SK-N-SH treated with all-trans-retinoic acid at 6 μM for 48 hours (cell line): ENCODE results near the gene SMIM30.
A peak's percentile ranks its signal among the peaks of the same experiment; 100 is the strongest.

Experiments
- ATAC-seq: fragments of 200-7000 bp; cut with Tn5 transposase; 3 replicates; pipeline ENCODE4 v1.9.1; 2020; ENCODE audit warnings: mild to moderate bottlenecking, moderate library complexity
- ARNTL ChIP-seq: fragments of 450-650 bp; formaldehyde crosslinking; IDR thresholded peaks from 2 replicates; pipeline ENCODE4 v1.5.0; 2020; ENCODE audit warnings: low read depth, mild to moderate bottlenecking, moderate library complexity, borderline replicate concordance
- BACH2 ChIP-seq: fragments of 250-450 bp; sonication (Bioruptor Pico); IDR thresholded peaks from 2 replicates; pipeline ENCODE4 v1.9.0; 2021; ENCODE audit warnings: mild to moderate bottlenecking, borderline replicate concordance
- CSDC2 ChIP-seq: fragments of 250-450 bp; sonication (Bioruptor Pico); IDR thresholded peaks from 2 replicates; pipeline ENCODE4 v1.5.0; 2020; ENCODE audit warnings: mild to moderate bottlenecking, moderate library complexity
- ESRRG ChIP-seq: fragments of 250-450 bp; sonication (Bioruptor Pico); IDR thresholded peaks from 2 replicates; pipeline ENCODE4 v1.6.1; 2021; ENCODE audit warnings: mild to moderate bottlenecking
- GLIS3 ChIP-seq: fragments of 250-450 bp; sonication (Bioruptor Pico); IDR thresholded peaks from 2 replicates; pipeline ENCODE4 v1.5.0; 2020; ENCODE audit warnings: mild to moderate bottlenecking, moderate library complexity
- ISL1 ChIP-seq: fragments of 250-450 bp; sonication (Bioruptor Pico); IDR thresholded peaks from 2 replicates; pipeline ENCODE4 v2.1.2; 2022; ENCODE audit warnings: mild to moderate bottlenecking, moderate library complexity
- OSR1 ChIP-seq: fragments of 250-450 bp; sonication (Bioruptor Pico); IDR thresholded peaks from 2 replicates; pipeline ENCODE4 v1.8.0; 2022; ENCODE audit warnings: moderate library complexity, mild to moderate bottlenecking, inconsistent platforms
- PPARA ChIP-seq: fragments of 250-450 bp; sonication (Bioruptor Pico); IDR thresholded peaks from 2 replicates; pipeline ENCODE4 v1.5.0; 2020; ENCODE audit warnings: mild to moderate bottlenecking, borderline replicate concordance
- RARB ChIP-seq: fragments of 250-450 bp; sonication (Bioruptor Pico); IDR thresholded peaks from 2 replicates; pipeline ENCODE4 v1.8.0; 2021; ENCODE audit warnings: mild to moderate bottlenecking, moderate library complexity
- SNAI2 ChIP-seq: fragments of 250-450 bp; sonication (Bioruptor Pico); IDR thresholded peaks from 2 replicates; pipeline ENCODE4 v1.5.0; 2020; ENCODE audit warnings: mild to moderate bottlenecking, moderate library complexity
- TOX ChIP-seq: fragments of 250-450 bp; sonication (Bioruptor Pico); IDR thresholded peaks from 2 replicates; pipeline ENCODE4 v1.8.0; 2021; ENCODE audit warnings: mild to moderate bottlenecking, moderate library complexity, borderline replicate concordance
- ZC3H10 ChIP-seq: fragments of 250-450 bp; sonication (Bioruptor Pico); IDR thresholded peaks from 2 replicates; pipeline ENCODE4 v1.5.1; 2021; ENCODE audit warnings: mild to moderate bottlenecking, moderate library complexity
- ZFP3 ChIP-seq: fragments of 250-450 bp; sonication (Bioruptor Pico); IDR thresholded peaks from 2 replicates; pipeline ENCODE4 v1.5.0; 2020; ENCODE audit warnings: mild to moderate bottlenecking, moderate library complexity
- ZFP30 ChIP-seq: fragments of 450-650 bp; formaldehyde crosslinking; IDR thresholded peaks from 2 replicates; pipeline ENCODE4 v1.5.0; 2022; ENCODE audit warnings: mild to moderate bottlenecking, moderate library complexity
- ZNF565 ChIP-seq: fragments of 450-650 bp; formaldehyde crosslinking; conservative IDR thresholded peaks from 2 replicates; pipeline ENCODE4 v1.5.0; 2020; ENCODE audit warnings: low read depth, mild to moderate bottlenecking, moderate library complexity
- ZNF70 ChIP-seq: fragments of 450-650 bp; formaldehyde crosslinking; IDR thresholded peaks from 2 replicates; pipeline ENCODE4 v1.5.0; 2020; ENCODE audit warnings: mild to moderate bottlenecking, moderate library complexity
- ZNF8 ChIP-seq: fragments of 450-650 bp; formaldehyde crosslinking; IDR thresholded peaks from 2 replicates; pipeline ENCODE4 v1.5.0; 2020; ENCODE audit warnings: mild to moderate bottlenecking, moderate library complexity
- TF ChIP-seq, protein P1 (sequence below): fragments of 250-450 bp; sonication (Bioruptor Pico); IDR thresholded peaks from 2 replicates; pipeline ENCODE4 v1.5.1; 2021; ENCODE audit warnings: mild to moderate bottlenecking, moderate library complexity
- TF ChIP-seq, protein P2 (sequence below): fragments of 250-450 bp; sonication (Bioruptor Pico); IDR thresholded peaks from 2 replicates; pipeline ENCODE4 v1.8.0; 2021; ENCODE audit warnings: low read depth, mild to moderate bottlenecking, moderate library complexity, borderline replicate concordance
- TF ChIP-seq, protein P3 (sequence below): fragments of 250-450 bp; sonication (Bioruptor Pico); IDR thresholded peaks from 2 replicates; pipeline ENCODE4 v1.5.1; 2020; ENCODE audit warnings: low read depth, mild to moderate bottlenecking, moderate library complexity

SMIM30 gene

DNA sequence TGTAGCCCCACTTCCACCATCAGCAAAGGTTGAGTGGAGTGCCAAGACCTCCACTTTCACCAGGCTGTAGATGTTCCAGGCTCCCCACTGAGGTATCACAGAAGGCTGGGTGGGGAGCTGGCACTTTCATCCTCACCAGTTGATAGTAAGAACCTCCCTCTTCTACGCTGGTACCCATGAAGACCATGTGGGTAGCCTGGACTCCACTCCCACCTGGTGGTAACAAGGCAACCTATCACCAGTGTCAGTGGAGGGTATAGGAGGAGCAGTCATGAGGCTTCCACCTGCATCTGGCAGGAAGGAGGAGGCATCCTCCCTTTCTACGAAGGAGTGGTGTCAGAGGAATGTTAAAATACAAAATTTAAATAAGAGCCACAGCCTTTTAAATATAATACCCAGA is 4.4 kb downstream of the SMIM30 start:
- ATAC-seq = peak; percentile 14; the same call in 1 of the 3 replicates
- TF ChIP-seq ZNF8 = no peak
- TF ChIP-seq, protein P1, sequence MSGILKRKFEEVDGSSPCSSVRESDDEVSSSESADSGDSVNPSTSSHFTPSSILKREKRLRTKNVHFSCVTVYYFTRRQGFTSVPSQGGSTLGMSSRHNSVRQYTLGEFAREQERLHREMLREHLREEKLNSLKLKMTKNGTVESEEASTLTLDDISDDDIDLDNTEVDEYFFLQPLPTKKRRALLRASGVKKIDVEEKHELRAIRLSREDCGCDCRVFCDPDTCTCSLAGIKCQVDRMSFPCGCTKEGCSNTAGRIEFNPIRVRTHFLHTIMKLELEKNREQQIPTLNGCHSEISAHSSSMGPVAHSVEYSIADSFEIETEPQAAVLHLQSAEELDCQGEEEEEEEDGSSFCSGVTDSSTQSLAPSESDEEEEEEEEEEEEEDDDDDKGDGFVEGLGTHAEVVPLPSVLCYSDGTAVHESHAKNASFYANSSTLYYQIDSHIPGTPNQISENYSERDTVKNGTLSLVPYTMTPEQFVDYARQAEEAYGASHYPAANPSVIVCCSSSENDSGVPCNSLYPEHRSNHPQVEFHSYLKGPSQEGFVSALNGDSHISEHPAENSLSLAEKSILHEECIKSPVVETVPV (CRISPR knock-in tag) = no peak
- no peak for TF ChIP-seq ARNTL
- no peak for TF ChIP-seq GLIS3
- no peak for TF ChIP-seq CSDC2 (CRISPR knock-in tag)
- TF ChIP-seq OSR1 = no peak
- TF ChIP-seq ZFP3 (CRISPR knock-in tag) = no peak
- no peak for TF ChIP-seq ZFP30 (CRISPR knock-in tag)

DNA sequence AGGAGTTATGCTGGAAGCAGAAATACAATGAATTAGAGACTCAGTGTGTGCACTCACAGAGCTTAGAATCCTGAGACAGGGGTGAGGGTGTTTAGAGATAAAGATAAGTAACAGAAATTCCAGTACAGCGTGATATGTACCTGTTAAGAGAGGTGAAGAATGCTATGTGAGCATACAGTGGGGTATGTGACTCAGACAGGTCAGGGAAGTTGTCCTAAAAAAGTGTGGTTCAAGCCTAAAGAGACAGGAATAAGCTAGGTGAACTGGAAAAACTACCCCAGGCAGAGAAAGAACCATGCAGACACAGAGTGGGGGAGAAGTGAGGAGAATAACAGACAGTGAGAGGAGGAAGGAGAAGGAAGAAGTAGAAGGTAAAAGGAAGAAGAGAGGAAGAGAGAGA is 8.6 kb downstream of the SMIM30 start:
- ATAC-seq = no peak
- TF ChIP-seq, protein P2, sequence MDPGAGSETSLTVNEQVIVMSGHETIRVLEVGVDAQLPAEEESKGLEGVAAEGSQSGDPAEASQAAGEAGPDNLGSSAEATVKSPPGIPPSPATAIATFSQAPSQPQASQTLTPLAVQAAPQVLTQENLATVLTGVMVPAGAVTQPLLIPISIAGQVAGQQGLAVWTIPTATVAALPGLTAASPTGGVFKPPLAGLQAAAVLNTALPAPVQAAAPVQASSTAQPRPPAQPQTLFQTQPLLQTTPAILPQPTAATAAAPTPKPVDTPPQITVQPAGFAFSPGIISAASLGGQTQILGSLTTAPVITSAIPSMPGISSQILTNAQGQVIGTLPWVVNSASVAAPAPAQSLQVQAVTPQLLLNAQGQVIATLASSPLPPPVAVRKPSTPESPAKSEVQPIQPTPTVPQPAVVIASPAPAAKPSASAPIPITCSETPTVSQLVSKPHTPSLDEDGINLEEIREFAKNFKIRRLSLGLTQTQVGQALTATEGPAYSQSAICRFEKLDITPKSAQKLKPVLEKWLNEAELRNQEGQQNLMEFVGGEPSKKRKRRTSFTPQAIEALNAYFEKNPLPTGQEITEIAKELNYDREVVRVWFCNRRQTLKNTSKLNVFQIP (CRISPR knock-in tag) = no peak
- TF ChIP-seq SNAI2 (CRISPR knock-in tag) (no peak), BACH2 (no peak), ZC3H10 (CRISPR knock-in tag) (no peak)
- TF ChIP-seq, protein P1 (CRISPR knock-in tag) = no peak
- TF ChIP-seq, all 23 proteins: peak for 0

DNA sequence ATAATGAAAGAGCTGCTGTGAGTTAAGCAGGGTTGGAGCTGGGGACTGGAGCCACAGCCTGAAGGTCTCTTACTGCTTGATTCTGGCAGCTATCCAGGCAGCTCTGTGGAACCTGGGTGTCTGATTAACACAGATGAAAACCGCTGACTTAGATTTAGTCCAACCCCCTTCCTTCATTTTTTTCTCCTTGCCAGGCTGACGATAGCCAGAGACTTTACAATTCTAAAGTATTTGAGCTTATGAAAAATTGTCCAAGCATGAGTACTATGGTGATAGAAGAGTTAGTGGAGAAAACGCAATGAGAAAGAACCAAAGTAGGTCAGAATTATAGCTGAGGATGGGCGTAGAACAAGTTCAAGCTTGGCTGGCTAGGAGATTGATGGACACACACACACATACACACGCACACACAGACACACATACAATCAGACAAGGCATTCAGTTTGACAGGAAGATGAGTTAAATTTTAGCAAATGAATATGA is 18.2 kb downstream of the SMIM30 start:
- TF ChIP-seq ISL1 (0 out of 2 replicates have a peak, but pooled peaks have one; percentile 17), TOX (CRISPR knock-in tag) (0 out of 2 replicates have a peak, but pooled peaks have one; percentile 21), ZFP3 (CRISPR knock-in tag) (no peak)
- peak; percentile 93 for ATAC-seq

DNA sequence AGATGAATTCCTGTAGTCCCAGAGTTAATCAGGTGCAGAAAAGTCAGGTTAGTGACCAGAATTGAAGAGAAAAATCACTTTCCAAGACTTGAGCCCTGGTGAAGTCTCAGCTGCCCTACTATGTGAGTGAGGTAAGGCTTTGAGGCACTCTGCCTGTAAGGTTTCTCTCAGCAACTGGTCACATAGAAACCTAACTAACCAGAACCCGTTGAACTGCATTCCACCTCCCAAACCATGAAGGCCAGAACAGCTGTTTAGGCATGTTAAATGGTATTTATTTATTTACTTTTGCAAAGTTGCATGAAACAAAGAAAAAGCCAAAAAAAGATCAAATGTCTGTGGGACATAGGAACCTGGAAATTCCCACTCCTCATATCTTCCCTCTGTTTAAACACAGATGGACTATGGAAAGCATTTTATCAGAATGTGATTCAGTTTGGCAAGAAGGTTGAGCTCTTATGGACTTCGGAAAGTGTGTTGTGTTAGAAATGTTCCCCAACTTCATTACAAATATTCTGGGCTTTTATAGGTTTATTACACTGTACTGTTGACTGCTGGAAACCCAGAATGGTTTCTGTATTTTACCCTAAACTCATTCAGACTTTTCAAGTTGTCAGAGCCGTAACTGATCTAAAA is 19.0 kb downstream of the SMIM30 start:
- ATAC-seq = no peak
- no peak for TF ChIP-seq GLIS3
- TF ChIP-seq, protein P3, sequence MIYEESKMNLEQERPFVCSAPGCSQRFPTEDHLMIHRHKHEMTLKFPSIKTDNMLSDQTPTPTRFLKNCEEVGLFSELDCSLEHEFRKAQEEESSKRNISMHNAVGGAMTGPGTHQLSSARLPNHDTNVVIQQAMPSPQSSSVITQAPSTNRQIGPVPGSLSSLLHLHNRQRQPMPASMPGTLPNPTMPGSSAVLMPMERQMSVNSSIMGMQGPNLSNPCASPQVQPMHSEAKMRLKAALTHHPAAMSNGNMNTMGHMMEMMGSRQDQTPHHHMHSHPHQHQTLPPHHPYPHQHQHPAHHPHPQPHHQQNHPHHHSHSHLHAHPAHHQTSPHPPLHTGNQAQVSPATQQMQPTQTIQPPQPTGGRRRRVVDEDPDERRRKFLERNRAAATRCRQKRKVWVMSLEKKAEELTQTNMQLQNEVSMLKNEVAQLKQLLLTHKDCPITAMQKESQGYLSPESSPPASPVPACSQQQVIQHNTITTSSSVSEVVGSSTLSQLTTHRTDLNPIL (CRISPR knock-in tag) = no peak

DNA sequence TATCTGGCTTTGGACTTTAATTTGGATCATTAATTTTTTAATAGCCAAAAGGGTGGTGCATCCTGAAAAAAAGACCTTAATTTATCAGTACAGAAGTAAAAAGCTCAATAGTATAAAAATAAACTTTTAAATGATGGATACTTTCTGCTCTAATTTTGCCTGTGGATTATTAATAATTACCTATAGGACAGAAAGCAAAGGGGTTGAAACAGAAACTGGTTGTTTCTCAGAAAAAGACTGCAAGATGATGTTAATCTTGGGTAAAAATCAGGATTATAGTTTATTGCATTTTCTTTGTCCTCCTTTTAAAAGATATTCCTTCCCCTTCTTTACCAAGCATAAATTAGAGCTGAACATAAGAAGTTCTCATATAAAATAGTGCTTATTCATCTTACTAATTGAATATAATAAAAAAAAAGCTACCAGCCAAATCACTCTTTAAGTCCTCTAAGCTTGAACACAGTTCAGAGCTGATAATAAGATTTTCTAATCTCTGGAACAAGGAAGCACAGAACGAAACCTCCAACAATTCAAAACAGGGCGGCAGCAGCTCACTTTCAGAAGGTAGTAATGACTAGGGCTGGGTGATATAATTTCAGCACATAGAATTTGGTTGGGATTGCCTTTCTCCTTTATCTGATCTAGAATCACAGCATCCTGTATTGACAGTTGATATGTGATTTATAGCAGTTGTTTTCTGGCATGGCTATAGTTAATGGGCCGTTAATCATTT is 23.7 kb downstream of the SMIM30 start:
- no peak for ATAC-seq
- TF ChIP-seq ZNF70 (CRISPR knock-in tag) = no peak
- no peak for TF ChIP-seq PPARA (CRISPR knock-in tag)
- TF ChIP-seq ESRRG = no peak
- no peak for TF ChIP-seq TOX (CRISPR knock-in tag)
- no peak for TF ChIP-seq RARB (CRISPR knock-in tag)
- TF ChIP-seq ZNF8 = no peak
- no peak for TF ChIP-seq ZFP30 (CRISPR knock-in tag)
- no peak for TF ChIP-seq OSR1
- TF ChIP-seq, protein P3 (CRISPR knock-in tag) = no peak
- TF ChIP-seq ARNTL = no peak
- no peak for TF ChIP-seq ZNF565
- TF ChIP-seq, all 23 proteins: peak for 0
